Astrocyte (in vitro differentiated cells and primary cell): ENCODE results near the gene FARS2.

Experiments
- CTCF ChIP-seq: IDR thresholded peaks from 2 replicates; pipeline ENCODE4 v1.5.1; 2011; ENCODE audit warnings: low read depth, mild to moderate bottlenecking, inconsistent platforms, low read length, moderate library complexity; ENCODE audit not compliant: insufficient read depth
- EZH2 ChIP-seq: IDR thresholded peaks from 2 replicates; pipeline ENCODE4 v1.6.1; 2012; ENCODE audit warnings: mild to moderate bottlenecking, low read length, inconsistent platforms; ENCODE audit not compliant: insufficient read depth

GRCh38 chr6:5422321-5422915 lies 161.1 kb downstream of the FARS2 start:
- TF ChIP-seq CTCF (peak; percentile 59), EZH2 (no peak)
